Vagina (tissue), 2 donors: ENCODE measurements around the gene LRRC36.

Experiments used
- POLR2A ChIP-seq, 2 donors: fragments of 450-650 bp; IDR thresholded peaks; one replicate each; pipeline ENCODE4 v1.6.1; 2017; ENCODE audit warnings: antibody characterized with exemption in 2 of 2, mild to moderate bottlenecking in 2 of 2, moderate library complexity in 2 of 2
- TF ChIP-seq, protein P1 (sequence below), 3 experiments: fragments of 450-650 bp in 2 of 3; fragments of 200-600 bp in 1 of 3; sonication (generic) in 1 of 3; IDR thresholded peaks; one replicate each; pipeline ENCODE4 v1.5.1; 2017 to 2019; ENCODE audit warnings: antibody characterized with exemption in 3 of 3, mild to moderate bottlenecking in 2 of 3, moderate library complexity in 2 of 3

DNA sequence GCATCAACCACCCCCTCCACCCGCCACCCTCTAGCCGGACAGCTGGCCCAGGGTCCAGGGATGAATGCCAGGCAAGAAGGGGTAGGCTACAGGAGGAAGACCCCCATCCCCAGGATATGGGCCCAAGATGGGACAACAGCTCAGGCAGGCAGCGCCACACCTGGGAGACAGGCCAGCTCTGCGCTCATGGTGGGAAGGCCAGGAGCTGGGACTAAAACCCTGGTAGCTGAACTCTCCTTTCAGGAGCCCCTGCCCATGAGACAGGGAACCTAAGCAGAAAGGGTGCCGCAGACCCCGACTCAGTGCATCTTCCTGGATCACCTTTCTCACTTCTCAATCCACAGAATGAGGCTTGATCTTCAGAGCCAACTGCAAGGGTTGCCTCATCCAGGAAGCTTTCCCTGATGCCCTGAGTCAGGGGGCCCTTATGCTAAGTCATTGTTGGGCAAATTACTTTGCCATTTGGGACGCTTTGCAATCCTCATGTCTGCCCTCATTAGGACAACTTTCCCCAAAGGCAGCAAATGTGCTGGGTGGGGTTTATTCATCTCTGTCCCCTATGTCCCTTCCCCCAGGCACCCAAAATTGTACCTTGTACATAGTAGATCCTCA is 80.7 kb downstream of the LRRC36 start:
- TF ChIP-seq, protein P1, sequence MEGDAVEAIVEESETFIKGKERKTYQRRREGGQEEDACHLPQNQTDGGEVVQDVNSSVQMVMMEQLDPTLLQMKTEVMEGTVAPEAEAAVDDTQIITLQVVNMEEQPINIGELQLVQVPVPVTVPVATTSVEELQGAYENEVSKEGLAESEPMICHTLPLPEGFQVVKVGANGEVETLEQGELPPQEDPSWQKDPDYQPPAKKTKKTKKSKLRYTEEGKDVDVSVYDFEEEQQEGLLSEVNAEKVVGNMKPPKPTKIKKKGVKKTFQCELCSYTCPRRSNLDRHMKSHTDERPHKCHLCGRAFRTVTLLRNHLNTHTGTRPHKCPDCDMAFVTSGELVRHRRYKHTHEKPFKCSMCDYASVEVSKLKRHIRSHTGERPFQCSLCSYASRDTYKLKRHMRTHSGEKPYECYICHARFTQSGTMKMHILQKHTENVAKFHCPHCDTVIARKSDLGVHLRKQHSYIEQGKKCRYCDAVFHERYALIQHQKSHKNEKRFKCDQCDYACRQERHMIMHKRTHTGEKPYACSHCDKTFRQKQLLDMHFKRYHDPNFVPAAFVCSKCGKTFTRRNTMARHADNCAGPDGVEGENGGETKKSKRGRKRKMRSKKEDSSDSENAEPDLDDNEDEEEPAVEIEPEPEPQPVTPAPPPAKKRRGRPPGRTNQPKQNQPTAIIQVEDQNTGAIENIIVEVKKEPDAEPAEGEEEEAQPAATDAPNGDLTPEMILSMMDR (IDR thresholded peaks at IDR 0.05), result no peak
- no peak for TF ChIP-seq POLR2A (IDR thresholded peaks at IDR 0.05)
